K562 (cell line): Measurements from ENCODE around the gene TXNRD1. TPM values are rescaled to one million over a fixed set of nuclear protein-coding genes. Genes with fewer than 3 reads are reported as not detected.

ENCODE experiments used
- KLF16 ChIP-seq: IDR thresholded peaks from 2 replicates; pipeline ENCODE4 v1.6.1; 2016; ENCODE audit warnings: antibody characterized with exemption
- PURB ChIP-seq: sonication (generic); formaldehyde crosslinking; IDR thresholded peaks from 2 replicates; pipeline ENCODE4 v1.9.0; 2021; ENCODE audit warnings: low read depth, mild to moderate bottlenecking, missing genetic modification reagents
- ZKSCAN8 ChIP-seq: fragments of 200-800 bp; sonication (Bioruptor generic); IDR thresholded peaks from 2 replicates; pipeline ENCODE4 v1.6.1; 2016; ENCODE audit warnings: missing genetic modification characterization, missing compliant biosample characterization
- ZNF778 ChIP-seq: fragments of 450-650 bp; formaldehyde crosslinking; IDR thresholded peaks from 2 replicates; pipeline ENCODE4 v1.4.0; 2020; ENCODE audit warnings: mild to moderate bottlenecking, moderate library complexity
- polyA plus RNA-seq, 8 experiments: library from polyadenylated mRNA; depleted of rRNA in 4 of 8; stranded (reverse) in 5 of 8; unstranded in 3 of 8; fragments of >200 nt; fragmentation: Nextera tagmentation in 2 of 8; fragmentation: Illumina TruSeq in 1 of 8; extraction: Ambion mirVana in 2 of 8; extraction: Trizol in 1 of 8; gene quantifications; 2 replicates each; pipeline versions ENCODE4 v1.2.1 to v1.2.3, GENCODE V29; 2011 to 2014; ENCODE audit warnings: inconsistent platforms in 1 of 8, missing spikeins in 1 of 8
- total RNA-seq, 7 experiments: library from RNA; depleted of rRNA in 6 of 7; stranded (reverse); fragments of >200 nt in 6 of 7; fragmentation: Illumina TruSeq in 2 of 7; extraction: Trizol in 2 of 7; gene quantifications; 2 replicates each; pipeline versions ENCODE4 v1.2.1 to v1.2.3, GENCODE V29; 2011 to 2021; ENCODE audit warnings: low replicate concordance in 1 of 7
- TF ChIP-seq, protein P1 (sequence below): fragments of 450-650 bp; formaldehyde crosslinking; IDR thresholded peaks from 2 replicates; pipeline ENCODE4 v1.4.0; 2020; ENCODE audit warnings: mild to moderate bottlenecking, moderate library complexity
- TF ChIP-seq, protein P2 (sequence below): fragments of 450-650 bp; IDR thresholded peaks from 2 replicates; pipeline ENCODE4 v1.6.1; 2016; ENCODE audit warnings: mild to moderate bottlenecking, moderate library complexity
- TF ChIP-seq, protein P3 (sequence below), 3 experiments: fragments of 200-800 bp in 1 of 3; fragments of 250-450 bp in 1 of 3; fragments of 450-650 bp in 1 of 3; sonication (Bioruptor Pico) in 1 of 3; sonication (Bioruptor generic) in 1 of 3; formaldehyde crosslinking in 1 of 3; IDR thresholded peaks; 2 replicates each; pipeline versions ENCODE4 v1.6.1 to v1.8.0; 2016 to 2022; ENCODE audit warnings: mild to moderate bottlenecking in 2 of 3, missing genetic modification characterization in 2 of 3, missing compliant biosample characterization in 1 of 3, moderate library complexity in 1 of 3

The TXNRD1 gene
- total and polyA plus RNA-seq, 9 of the 15 experiments (the other 6 are each of a cell fraction or from before 2014, with no cell fraction given): 107 to 189 (median 146) TPM

DNA sequence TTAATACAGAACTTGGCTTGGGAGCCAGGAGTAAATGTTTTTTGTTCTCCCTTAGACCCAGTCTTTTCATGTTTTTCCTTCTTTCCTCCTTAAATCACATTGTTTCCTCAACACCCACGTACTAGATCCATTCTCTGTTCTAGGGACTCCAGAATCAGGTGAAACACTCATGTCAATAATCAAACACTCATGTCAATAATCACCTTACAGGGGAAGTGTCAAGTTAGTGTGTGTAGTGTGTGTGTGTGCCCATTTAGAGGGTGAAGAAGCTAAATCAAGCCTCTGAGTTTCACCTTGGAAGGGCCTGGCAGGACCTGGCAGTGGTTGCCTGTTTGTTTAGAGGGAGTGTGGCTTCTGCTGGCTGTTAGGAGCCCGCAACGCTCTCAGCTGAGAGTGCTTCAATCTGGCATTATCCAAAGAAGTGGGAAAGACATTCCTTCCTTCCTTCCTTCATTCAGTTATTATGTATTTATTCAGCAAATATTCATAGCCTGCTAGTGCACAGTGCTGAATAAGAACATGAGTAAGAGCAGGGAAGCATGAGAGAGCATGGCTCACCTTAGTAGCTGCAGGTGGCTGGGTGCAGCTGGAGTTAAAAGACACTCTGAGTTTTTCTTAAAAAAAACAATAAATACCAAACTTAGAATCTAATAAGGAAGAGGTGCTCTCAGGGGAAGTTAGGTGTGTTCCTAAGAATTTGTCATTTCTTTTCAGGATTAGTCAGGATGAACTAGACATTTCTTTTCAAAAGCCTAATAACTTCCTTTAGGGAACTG is 70.3 kb downstream of the TXNRD1 start (continued):
- TF ChIP-seq, protein P1, sequence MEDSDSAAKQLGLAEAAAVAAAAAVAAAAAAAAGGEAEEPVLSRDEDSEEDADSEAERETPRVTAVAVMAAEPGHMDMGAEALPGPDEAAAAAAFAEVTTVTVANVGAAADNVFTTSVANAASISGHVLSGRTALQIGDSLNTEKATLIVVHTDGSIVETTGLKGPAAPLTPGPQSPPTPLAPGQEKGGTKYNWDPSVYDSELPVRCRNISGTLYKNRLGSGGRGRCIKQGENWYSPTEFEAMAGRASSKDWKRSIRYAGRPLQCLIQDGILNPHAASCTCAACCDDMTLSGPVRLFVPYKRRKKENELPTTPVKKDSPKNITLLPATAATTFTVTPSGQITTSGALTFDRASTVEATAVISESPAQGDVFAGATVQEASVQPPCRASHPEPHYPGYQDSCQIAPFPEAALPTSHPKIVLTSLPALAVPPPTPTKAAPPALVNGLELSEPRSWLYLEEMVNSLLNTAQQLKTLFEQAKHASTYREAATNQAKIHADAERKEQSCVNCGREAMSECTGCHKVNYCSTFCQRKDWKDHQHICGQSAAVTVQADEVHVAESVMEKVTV (CRISPR knock-in tag): no peak
- TF ChIP-seq, protein P2, sequence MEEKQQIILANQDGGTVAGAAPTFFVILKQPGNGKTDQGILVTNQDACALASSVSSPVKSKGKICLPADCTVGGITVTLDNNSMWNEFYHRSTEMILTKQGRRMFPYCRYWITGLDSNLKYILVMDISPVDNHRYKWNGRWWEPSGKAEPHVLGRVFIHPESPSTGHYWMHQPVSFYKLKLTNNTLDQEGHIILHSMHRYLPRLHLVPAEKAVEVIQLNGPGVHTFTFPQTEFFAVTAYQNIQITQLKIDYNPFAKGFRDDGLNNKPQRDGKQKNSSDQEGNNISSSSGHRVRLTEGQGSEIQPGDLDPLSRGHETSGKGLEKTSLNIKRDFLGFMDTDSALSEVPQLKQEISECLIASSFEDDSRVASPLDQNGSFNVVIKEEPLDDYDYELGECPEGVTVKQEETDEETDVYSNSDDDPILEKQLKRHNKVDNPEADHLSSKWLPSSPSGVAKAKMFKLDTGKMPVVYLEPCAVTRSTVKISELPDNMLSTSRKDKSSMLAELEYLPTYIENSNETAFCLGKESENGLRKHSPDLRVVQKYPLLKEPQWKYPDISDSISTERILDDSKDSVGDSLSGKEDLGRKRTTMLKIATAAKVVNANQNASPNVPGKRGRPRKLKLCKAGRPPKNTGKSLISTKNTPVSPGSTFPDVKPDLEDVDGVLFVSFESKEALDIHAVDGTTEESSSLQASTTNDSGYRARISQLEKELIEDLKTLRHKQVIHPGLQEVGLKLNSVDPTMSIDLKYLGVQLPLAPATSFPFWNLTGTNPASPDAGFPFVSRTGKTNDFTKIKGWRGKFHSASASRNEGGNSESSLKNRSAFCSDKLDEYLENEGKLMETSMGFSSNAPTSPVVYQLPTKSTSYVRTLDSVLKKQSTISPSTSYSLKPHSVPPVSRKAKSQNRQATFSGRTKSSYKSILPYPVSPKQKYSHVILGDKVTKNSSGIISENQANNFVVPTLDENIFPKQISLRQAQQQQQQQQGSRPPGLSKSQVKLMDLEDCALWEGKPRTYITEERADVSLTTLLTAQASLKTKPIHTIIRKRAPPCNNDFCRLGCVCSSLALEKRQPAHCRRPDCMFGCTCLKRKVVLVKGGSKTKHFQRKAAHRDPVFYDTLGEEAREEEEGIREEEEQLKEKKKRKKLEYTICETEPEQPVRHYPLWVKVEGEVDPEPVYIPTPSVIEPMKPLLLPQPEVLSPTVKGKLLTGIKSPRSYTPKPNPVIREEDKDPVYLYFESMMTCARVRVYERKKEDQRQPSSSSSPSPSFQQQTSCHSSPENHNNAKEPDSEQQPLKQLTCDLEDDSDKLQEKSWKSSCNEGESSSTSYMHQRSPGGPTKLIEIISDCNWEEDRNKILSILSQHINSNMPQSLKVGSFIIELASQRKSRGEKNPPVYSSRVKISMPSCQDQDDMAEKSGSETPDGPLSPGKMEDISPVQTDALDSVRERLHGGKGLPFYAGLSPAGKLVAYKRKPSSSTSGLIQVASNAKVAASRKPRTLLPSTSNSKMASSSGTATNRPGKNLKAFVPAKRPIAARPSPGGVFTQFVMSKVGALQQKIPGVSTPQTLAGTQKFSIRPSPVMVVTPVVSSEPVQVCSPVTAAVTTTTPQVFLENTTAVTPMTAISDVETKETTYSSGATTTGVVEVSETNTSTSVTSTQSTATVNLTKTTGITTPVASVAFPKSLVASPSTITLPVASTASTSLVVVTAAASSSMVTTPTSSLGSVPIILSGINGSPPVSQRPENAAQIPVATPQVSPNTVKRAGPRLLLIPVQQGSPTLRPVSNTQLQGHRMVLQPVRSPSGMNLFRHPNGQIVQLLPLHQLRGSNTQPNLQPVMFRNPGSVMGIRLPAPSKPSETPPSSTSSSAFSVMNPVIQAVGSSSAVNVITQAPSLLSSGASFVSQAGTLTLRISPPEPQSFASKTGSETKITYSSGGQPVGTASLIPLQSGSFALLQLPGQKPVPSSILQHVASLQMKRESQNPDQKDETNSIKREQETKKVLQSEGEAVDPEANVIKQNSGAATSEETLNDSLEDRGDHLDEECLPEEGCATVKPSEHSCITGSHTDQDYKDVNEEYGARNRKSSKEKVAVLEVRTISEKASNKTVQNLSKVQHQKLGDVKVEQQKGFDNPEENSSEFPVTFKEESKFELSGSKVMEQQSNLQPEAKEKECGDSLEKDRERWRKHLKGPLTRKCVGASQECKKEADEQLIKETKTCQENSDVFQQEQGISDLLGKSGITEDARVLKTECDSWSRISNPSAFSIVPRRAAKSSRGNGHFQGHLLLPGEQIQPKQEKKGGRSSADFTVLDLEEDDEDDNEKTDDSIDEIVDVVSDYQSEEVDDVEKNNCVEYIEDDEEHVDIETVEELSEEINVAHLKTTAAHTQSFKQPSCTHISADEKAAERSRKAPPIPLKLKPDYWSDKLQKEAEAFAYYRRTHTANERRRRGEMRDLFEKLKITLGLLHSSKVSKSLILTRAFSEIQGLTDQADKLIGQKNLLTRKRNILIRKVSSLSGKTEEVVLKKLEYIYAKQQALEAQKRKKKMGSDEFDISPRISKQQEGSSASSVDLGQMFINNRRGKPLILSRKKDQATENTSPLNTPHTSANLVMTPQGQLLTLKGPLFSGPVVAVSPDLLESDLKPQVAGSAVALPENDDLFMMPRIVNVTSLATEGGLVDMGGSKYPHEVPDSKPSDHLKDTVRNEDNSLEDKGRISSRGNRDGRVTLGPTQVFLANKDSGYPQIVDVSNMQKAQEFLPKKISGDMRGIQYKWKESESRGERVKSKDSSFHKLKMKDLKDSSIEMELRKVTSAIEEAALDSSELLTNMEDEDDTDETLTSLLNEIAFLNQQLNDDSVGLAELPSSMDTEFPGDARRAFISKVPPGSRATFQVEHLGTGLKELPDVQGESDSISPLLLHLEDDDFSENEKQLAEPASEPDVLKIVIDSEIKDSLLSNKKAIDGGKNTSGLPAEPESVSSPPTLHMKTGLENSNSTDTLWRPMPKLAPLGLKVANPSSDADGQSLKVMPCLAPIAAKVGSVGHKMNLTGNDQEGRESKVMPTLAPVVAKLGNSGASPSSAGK: 0 out of 2 replicates have a peak, but pooled peaks have one; percentile 28
- TF ChIP-seq KLF16 (no peak), ZKSCAN8 (CRISPR knock-in tag) (0 out of 2 replicates have a peak, but pooled peaks have one; percentile 22), PURB (CRISPR knock-in tag) (no peak), ZNF778 (CRISPR knock-in tag) (no peak)
- TF ChIP-seq, protein P3, sequence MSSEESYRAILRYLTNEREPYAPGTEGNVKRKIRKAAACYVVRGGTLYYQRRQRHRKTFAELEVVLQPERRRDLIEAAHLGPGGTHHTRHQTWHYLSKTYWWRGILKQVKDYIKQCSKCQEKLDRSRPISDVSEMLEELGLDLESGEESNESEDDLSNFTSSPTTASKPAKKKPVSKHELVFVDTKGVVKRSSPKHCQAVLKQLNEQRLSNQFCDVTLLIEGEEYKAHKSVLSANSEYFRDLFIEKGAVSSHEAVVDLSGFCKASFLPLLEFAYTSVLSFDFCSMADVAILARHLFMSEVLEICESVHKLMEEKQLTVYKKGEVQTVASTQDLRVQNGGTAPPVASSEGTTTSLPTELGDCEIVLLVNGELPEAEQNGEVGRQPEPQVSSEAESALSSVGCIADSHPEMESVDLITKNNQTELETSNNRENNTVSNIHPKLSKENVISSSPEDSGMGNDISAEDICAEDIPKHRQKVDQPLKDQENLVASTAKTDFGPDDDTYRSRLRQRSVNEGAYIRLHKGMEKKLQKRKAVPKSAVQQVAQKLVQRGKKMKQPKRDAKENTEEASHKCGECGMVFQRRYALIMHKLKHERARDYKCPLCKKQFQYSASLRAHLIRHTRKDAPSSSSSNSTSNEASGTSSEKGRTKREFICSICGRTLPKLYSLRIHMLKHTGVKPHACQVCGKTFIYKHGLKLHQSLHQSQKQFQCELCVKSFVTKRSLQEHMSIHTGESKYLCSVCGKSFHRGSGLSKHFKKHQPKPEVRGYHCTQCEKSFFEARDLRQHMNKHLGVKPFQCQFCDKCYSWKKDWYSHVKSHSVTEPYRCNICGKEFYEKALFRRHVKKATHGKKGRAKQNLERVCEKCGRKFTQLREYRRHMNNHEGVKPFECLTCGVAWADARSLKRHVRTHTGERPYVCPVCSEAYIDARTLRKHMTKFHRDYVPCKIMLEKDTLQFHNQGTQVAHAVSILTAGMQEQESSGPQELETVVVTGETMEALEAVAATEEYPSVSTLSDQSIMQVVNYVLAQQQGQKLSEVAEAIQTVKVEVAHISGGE (CRISPR knock-in tag; IDR thresholded peaks at IDR 0.05): 0 out of 6 replicates have a peak, but pooled peaks of 1 of the 3 experiments have one; percentile 5
